Measurements from ENCODE around the gene NEDD4L.

DNA sequence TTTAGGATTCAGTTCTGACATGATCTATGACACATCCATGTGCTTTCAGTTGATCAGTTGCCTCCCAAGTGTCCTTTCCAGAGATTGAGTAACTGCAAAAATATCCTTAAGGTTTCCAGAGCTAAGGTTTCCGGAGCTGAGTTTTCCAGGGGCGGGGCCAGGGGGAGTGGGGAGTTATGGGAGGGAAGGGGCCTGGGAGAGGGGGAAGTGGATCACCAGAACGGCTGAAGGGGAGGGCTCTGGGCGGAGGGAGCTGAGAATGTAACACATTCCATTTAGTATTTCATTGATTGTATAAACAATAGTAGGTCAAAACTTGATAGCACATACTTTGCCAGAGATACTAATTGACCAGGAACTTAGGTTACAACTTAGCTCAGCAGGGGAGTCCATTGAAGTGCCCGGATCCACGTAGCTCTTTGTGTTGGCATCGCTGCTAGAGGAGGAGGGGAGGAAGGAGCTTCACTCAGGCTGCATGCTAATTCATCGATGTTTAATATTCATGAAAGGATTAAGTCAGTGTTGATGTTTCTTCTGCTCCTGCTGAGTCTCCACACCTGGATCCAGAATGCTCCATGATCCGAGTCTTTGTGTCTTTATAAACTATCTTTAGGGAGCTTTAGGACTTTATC is 295.1 kb downstream of the NEDD4L start:
- TF ChIP-seq POLR2AphosphoS5 (IDR thresholded peaks at IDR 0.05; ENCODE audit: low read depth, low read length), result no peak
- TF ChIP-seq, protein P1, sequence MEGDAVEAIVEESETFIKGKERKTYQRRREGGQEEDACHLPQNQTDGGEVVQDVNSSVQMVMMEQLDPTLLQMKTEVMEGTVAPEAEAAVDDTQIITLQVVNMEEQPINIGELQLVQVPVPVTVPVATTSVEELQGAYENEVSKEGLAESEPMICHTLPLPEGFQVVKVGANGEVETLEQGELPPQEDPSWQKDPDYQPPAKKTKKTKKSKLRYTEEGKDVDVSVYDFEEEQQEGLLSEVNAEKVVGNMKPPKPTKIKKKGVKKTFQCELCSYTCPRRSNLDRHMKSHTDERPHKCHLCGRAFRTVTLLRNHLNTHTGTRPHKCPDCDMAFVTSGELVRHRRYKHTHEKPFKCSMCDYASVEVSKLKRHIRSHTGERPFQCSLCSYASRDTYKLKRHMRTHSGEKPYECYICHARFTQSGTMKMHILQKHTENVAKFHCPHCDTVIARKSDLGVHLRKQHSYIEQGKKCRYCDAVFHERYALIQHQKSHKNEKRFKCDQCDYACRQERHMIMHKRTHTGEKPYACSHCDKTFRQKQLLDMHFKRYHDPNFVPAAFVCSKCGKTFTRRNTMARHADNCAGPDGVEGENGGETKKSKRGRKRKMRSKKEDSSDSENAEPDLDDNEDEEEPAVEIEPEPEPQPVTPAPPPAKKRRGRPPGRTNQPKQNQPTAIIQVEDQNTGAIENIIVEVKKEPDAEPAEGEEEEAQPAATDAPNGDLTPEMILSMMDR (IDR thresholded peaks at IDR 0.05), result no peak
- no peak for TF ChIP-seq SIN3A (IDR thresholded peaks at IDR 0.05; ENCODE audit: borderline replicate concordance, insufficient read depth, low read depth, low read length)
